Tibial nerve (tissue), 4 donors: ENCODE results near the gene SPTB. TPM values are rescaled to one million over a fixed set of nuclear protein-coding genes. Genes with fewer than 3 reads are reported as not detected.
A peak's percentile ranks its signal among the peaks of the same experiment; 100 is the strongest.

Source experiments
- DNase-seq, 2 donors: peaks; one replicate each; pipeline ENCODE4 v3.0.0-alpha.2; 2019; ENCODE audit warnings: low spot score in 2 of 2
- H3K27ac ChIP-seq, 4 donors: fragments of 200-600 bp; sonication (generic) in 3 of 4; one replicate each; pipeline ENCODE4 v1.5.1; 2017 to 2019; ENCODE audit warnings: mild to moderate bottlenecking in 1 of 4
- H3K27me3 ChIP-seq, 2 donors: fragments of 200-600 bp; sonication (generic) in 1 of 2; one replicate each; pipeline versions ENCODE4 v1.5.1 to v1.6.0; 2017 to 2019
- H3K36me3 ChIP-seq, 3 donors: fragments of 200-600 bp; sonication (generic); one replicate each; pipeline ENCODE4 v1.5.1; 2018 to 2019
- H3K4me1 ChIP-seq, 4 donors: fragments of 200-600 bp; sonication (generic) in 3 of 4; one replicate each; pipeline ENCODE4 v1.5.1; 2017 to 2019
- H3K4me3 ChIP-seq, 4 donors: fragments of 200-600 bp; sonication (generic) in 3 of 4; one replicate each; pipeline ENCODE4 v1.5.1; 2017 to 2019; ENCODE audit warnings: mild to moderate bottlenecking in 1 of 4, moderate library complexity in 1 of 4
- H3K9me3 ChIP-seq, 4 donors: fragments of 200-600 bp; sonication (generic) in 3 of 4; one replicate each; pipeline ENCODE4 v1.5.1; 2017 to 2019
- EP300 ChIP-seq, 2 donors: sonication (generic); formaldehyde crosslinking; IDR thresholded peaks; one replicate each; pipeline ENCODE4 v1.6.1; 2017; ENCODE audit warnings: antibody characterized with exemption in 2 of 2, mild to moderate bottlenecking in 1 of 2
- POLR2A ChIP-seq, 2 donors: fragments of 450-650 bp; IDR thresholded peaks; one replicate each; pipeline ENCODE4 v1.6.1; 2017; ENCODE audit warnings: antibody characterized with exemption in 2 of 2, mild to moderate bottlenecking in 2 of 2, moderate library complexity in 2 of 2
- WGBS, 2 donors: methylation state at CpG; one replicate each; pipeline ENCODE4 v1.1.5; 2018; 5-methylcytosine and 5-hydroxymethylcytosine counted together
- small RNA-seq: library from RNA; depleted of rRNA; stranded (forward); fragments of <200 nt; gene quantifications from one replicate; pipeline ENCODE3, GENCODE V24; 2016
- total RNA-seq, 4 donors: library from RNA; depleted of rRNA; stranded (reverse); fragments of >200 nt; gene quantifications; one replicate each; pipeline ENCODE4 v1.1.0, GENCODE V29; 2016
- TF ChIP-seq, protein P1 (sequence below), 5 experiments: fragments of 200-600 bp in 3 of 5; fragments of 450-650 bp in 2 of 5; sonication (generic) in 3 of 5; IDR thresholded peaks; one replicate each; pipeline ENCODE4 v1.5.1; 2016 to 2019; ENCODE audit warnings: antibody characterized with exemption in 5 of 5, mild to moderate bottlenecking in 3 of 5, moderate library complexity in 2 of 5

Gene SPTB
- total RNA-seq, 4 donors from 2014 or later = 4.5 to 12.6 (median 9.2) TPM

DNA sequence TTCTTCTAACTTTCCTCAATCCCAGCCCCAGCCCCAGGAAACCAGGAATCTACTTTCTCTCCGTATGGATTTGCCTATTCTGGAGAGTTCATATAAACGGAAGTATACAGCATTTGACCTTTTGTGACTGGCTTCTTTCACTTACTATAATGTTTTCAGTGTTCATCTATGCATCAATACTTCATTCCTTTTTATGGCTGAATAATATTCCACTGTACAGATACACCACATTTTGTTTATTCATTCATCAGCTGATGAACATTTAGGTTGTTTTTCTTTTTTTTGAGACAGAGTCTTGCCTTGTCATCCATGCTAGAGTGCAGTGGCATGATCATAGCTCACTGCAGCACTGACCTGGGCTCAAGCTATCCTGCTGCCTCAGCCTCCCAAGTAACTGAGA, 179.4 kb downstream of the SPTB start:
- H3K27ac ChIP-seq = no peak overlapping the region
- no peaks in the 10 kb centered on the region for H3K36me3 ChIP-seq
- peaks cover 0 to 56% (median 16%) of the 10 kb centered on the region in 4 donors for H3K4me1 ChIP-seq
- no peaks in the 10 kb centered on the region for H3K27me3 ChIP-seq
- no peaks in the 10 kb centered on the region for H3K9me3 ChIP-seq
- no peak for DNase-seq
- TF ChIP-seq EP300 (IDR thresholded peaks at IDR 0.05) = no peak
- no peak for TF ChIP-seq POLR2A (IDR thresholded peaks at IDR 0.05)
- TF ChIP-seq, protein P1, sequence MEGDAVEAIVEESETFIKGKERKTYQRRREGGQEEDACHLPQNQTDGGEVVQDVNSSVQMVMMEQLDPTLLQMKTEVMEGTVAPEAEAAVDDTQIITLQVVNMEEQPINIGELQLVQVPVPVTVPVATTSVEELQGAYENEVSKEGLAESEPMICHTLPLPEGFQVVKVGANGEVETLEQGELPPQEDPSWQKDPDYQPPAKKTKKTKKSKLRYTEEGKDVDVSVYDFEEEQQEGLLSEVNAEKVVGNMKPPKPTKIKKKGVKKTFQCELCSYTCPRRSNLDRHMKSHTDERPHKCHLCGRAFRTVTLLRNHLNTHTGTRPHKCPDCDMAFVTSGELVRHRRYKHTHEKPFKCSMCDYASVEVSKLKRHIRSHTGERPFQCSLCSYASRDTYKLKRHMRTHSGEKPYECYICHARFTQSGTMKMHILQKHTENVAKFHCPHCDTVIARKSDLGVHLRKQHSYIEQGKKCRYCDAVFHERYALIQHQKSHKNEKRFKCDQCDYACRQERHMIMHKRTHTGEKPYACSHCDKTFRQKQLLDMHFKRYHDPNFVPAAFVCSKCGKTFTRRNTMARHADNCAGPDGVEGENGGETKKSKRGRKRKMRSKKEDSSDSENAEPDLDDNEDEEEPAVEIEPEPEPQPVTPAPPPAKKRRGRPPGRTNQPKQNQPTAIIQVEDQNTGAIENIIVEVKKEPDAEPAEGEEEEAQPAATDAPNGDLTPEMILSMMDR (IDR thresholded peaks at IDR 0.05) = no peak
- H3K4me3 ChIP-seq = no peak overlapping the region
- WGBS, 2 donors = 48 to 57% methylated on average over 2 of the region's 2 CpGs

DNA sequence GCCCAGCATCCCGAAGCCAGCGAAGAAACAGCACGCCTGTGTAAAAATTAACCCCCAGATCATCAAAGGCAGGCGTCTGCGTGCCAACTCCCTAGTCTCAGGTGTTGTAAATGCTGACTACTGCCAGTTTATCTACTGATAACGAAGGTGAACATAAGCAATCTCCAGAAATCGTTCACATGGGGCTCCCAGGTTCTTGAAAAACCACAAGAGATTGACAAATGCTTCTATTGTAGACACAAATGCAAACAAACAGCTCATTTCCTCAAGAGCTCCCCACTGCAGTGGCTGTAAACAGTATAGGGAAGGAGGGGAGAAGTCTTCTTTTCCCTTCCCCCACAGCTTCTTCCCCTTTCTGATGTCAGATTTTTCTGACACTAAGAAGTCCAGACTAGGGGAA, 180.8 kb downstream of the SPTB start:
- Histone ChIP-seq H3K27me3 (no peaks in the 10 kb centered on the region), H3K27ac (peak overlapping the region in 2 of 4 donors; percentile 11 to 44), H3K9me3 (no peaks in the 10 kb centered on the region), H3K36me3 (no peaks in the 10 kb centered on the region), H3K4me3 (no peak overlapping the region), H3K4me1 (peaks cover 0 to 65% (median 17%) of the 10 kb centered on the region in 4 donors)
- TF ChIP-seq EP300 (IDR thresholded peaks at IDR 0.05) = peak in 1 of 2 donors; percentile 39
- TF ChIP-seq POLR2A (IDR thresholded peaks at IDR 0.05) = no peak
- TF ChIP-seq, protein P1 (IDR thresholded peaks at IDR 0.05) = no peak
- WGBS, 2 donors = 50 to 58% methylated on average over 7 of the region's 7 CpGs
- DNase-seq = no peak

DNA sequence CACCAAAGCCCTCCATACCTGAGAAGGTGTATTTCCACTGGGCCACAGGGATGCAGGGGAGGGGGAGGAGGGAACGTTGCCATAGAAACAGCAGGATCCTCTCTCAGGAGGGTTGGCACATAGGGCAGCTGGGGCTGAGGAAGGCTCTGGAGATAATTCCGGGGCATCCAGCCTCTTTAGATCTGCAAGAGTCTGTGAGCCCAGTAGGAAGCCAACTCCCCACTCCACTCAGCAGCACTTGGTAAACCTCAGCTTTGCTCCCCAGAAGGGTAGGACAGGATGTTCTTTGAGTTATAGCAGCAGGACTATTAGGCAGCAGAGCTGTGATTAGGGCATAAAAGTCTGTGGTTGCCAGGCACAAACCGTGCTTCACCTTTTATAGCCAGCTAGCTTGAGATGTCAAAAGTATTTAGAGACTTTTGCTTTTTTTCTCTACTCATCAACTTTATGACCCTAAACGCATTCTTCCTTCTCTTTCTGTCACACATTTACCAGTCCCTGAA, 183.3 kb downstream of the SPTB start:
- peak overlapping the region in 2 of 4 donors; percentile 47 to 63 for H3K27ac ChIP-seq
- no peak for DNase-seq
- no peaks in the 10 kb centered on the region for H3K27me3 ChIP-seq
- no peaks in the 10 kb centered on the region for H3K36me3 ChIP-seq
- TF ChIP-seq POLR2A (IDR thresholded peaks at IDR 0.05) = no peak
- TF ChIP-seq EP300 (IDR thresholded peaks at IDR 0.05) = peak in 1 of 2 donors; percentile 61
- TF ChIP-seq, protein P1 (IDR thresholded peaks at IDR 0.05) = no peak
- H3K4me1 ChIP-seq = peaks cover 0 to 50% (median 19%) of the 10 kb centered on the region in 4 donors
- no peak overlapping the region for H3K4me3 ChIP-seq
- no peaks in the 10 kb centered on the region for H3K9me3 ChIP-seq
- 61 to 65% methylated on average over 4 of the region's 4 CpGs for WGBS, 2 donors

Small RNA genes within 50 kb of the gene (small RNA-seq; reads per million reads assigned to genes)
- gene RPPH1-2P = not detected

Other genes with a start within 250 kb of the SPTB start
- gene PLEKHG3, start 175.5 kb downstream of the SPTB start, total RNA-seq = 10 to 100 TPM; 33.3 to 73.9 (median 63.1) TPM
- 100 to 1,000 TPM in 1 of 4 donors, 10 to 100 TPM in 3; 75.0 to 131 (median 89.1) TPM for gene CHURC1, start 34.5 kb upstream of the SPTB start, total RNA-seq
- not detected for gene GPX2, start 62.8 kb upstream of the SPTB start, total RNA-seq
- 1 to 10 TPM in 1 of 4 donors, under 1 TPM in 2, not detected in 1; 0.22 to 2.4 (median 0.42) TPM for gene RAB15, start 92.4 kb upstream of the SPTB start, total RNA-seq
- 10 to 100 TPM; 21.0 to 34.5 (median 31.0) TPM for gene FNTB, start 107.0 kb upstream of the SPTB start, total RNA-seq
- gene MAX, start 222.6 kb upstream of the SPTB start, total RNA-seq = 10 to 100 TPM; 49.4 to 70.4 (median 55.6) TPM